Hematopoietic multipotent progenitor cell treated with erythropoietin and hydrocortisone succinate and interleukin-3 and kit ligand, for 15 days (in vitro differentiated cells): ENCODE measurements around the gene DMRTA2.

Experiments used
- DNase-seq: peaks from one replicate; pipeline ENCODE4 v3.0.0-alpha.2; 2015; ENCODE audit warnings: low spot score

DMRTA2 gene

DNA sequence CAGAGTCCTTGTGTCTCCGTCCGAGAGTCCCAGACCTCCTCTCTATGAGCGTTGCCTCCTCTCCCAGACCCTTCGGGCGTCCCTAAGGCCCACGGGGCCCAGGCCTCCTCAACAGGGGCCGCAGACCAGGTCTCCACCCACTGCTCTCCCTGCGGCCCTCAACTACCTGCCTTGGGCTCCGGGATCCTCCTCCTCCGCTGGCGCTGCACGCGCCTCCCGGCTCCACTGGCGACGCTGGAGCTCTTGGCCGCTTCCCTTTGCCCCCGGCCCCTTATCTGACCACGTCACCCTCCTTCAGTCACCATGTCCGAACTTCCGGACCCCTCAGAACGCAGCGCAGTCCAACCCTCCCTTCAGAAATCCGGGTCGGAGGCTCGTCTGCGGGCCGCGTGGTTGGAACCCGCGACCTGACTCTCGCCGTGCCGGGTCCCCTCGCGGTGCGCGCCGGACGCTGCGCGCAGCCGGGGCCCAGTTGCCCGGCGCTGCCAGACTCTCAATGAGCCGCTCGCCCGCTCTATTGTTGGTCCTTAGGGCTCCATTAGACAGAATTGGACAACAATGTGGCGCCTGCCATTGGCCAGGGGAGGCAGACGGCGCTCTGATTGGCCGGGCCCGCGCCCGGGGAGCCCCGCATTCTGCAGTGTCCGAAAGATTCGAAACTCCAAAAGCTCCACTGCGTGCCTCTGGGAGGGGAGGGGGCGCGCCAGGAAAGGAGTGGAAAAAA, at the start of gene DMRTA2:
Gene DMRTA2, minus strand, starts transcription at position 498 of the 724 bp plus-strand sequence. CDS start 1,907 bp downstream, outside the sequence.
- DNase-seq, result no peak

DNA sequence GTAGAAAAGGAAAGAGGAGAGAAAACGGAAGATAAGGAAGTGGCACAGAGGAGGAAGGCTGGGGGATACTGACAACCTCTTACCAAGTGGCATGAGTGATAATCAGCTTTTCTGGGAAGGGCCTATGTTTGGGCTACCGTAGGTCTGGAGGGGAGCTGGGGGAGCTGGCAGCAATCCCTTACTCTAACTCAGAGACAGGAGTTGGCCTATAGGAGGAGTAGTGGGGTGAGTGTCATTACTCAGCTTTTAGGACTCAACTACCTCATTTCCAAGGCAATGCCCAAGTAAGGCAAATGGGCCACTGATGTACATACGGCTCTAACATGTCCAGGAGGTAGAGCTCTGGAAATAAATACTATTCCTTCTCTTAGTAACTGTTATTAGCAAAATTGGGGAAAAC, 48.7 kb upstream of the DMRTA2 start:
- no peak for DNase-seq

DNA sequence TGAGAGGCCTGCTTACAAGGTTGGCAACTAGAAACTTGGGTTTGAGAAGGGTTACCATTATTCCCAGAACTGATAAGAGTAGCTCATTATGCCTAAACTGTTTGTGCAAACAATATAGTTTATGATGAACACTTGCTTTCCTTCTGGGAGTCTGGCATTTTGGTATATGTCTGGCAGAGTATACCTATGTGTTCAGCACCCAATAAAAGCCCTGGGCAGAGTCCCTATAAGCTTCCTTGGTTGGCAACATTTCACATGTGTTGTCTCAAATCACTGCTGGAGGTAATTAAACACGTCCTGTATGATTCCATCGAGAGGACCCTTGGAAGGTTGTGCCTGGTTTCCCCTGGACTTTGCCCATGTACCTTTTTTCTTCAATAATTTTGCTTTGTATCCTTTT, 39.7 kb upstream of the DMRTA2 start:
- no peak for DNase-seq

DNA sequence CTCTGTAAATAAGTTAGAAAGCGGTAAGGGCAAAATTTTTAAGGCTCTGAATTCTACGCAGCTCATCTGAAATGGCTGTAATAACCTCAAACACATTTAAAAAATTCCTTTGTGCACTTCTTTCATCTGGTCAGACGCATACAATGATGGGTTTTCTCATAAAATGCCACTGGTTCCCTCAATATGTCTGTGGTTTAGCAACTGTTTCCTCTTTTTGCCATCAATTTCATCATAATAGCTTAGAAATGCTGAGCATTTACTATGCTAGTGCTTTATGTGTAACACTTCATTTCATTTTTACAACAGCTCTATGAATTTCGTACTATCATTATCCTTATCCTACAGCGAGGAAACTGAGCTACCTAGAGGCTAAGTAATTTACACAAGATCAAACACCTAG, 35.3 kb upstream of the DMRTA2 start:
- DNase-seq, result no peak

DNA sequence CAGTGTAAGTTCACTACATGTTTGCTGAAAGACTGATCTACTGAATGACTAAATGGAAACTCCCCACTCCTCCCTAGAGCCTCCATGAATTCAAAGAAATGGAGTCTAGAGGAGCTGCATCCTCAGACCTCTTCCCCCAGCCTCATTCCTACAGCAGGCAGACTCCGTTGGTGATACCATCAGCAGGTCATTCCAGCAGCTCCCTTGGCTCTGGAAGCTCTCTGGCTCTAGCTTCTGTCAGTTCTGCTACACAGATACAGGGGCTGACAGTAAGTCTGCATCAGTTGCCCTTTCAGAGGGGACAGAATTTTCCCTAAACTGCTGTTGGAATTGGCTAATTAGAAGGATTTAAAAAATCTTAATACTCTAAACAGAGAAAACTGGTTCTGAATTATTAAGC, 31.7 kb upstream of the DMRTA2 start:
- DNase-seq, result no peak

DNA sequence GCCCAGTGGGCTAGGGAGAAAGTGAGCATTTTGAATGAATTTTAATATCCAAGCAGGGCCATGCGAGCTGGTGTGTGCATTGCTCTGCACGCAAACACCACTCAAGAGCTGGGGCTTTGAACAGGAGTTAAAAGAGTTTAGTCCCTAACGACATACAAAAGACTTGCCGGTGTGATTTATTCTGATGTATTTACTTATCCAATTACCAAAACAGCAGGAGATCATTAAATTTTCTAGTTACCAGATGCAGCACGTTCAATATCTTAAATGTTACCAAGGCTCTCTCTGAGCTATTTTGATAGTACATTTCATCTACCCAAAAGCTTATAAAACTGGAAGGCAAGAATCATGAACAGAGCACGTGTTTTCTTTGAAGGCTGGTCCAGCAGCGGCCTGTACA, 30.0 kb upstream of the DMRTA2 start:
- no peak for DNase-seq

DNA sequence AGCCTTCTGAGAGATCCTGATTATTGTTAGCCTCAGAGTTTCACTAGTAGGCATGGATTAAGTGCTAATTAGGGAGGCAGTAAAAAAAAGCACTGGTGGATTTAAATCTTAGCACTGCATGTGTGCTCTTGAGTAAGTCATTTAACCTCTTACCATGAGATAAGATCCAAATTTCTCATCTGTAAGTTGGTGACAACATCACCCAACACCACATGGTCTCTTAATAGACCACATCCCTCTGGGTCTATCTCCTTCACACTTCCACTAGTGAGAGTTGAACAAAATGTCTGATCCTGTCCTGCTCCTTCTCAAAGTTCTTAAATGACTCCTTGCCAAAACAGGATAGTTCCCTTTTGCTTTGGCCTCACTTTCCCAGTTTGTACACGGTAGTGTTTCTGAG, 29.5 kb upstream of the DMRTA2 start:
- no peak for DNase-seq

DNA sequence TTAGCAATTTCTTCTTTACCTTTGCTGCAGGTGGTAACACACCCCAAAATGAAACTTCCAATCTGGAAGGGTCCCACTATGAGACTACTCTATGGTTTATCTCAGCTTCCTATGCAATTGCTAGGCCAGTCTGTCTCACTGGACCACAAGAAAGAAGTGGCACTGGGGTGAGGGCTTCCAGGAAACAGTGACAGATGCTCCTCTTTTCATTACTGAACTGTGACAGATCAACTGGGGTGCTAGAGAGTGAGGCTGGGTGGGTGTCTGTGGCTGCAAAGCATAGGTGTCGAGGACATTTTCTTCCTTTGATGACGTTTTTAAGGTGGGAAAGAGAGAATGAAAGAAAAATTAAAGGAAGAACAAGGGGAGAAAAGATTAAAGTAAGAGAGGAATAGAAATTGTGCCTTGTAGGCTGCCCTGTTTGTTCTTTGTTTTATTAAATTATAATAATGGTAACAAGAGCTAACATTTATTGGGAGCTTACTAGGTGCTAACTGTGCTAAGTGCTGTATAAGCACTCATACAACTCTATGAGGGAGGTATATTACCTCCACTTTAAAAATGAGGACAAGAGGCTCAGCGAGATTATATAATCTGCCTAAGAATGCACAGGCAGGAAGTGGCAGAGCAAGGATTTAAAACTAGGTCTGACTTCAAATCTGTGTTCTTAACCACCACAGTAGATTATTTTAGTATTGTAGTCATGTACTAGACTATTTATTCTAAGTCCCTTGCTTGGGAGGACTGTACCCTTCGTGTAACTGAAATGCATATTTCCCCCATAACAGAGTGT, 27.8 kb upstream of the DMRTA2 start:
- no peak for DNase-seq

DNA sequence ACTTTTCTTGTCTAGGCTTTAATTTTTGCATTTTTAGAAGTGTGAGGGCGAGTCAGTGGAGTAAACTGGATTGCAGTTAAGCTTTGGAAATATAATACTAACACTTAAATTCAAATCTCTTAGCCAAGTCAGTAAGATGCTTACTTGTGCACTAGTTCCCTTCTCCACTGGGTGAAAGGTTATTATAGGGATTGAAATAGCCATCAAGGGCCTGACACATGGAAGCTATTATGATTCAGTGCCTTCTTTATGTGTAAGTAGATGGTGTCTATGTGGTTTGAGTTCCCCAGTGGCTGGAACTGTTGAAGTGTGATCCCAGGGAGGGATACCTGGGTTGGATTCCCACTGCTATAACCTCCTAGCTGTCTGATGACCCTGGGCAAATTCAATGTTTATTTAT, 24.7 kb upstream of the DMRTA2 start:
- DNase-seq, result no peak

DNA sequence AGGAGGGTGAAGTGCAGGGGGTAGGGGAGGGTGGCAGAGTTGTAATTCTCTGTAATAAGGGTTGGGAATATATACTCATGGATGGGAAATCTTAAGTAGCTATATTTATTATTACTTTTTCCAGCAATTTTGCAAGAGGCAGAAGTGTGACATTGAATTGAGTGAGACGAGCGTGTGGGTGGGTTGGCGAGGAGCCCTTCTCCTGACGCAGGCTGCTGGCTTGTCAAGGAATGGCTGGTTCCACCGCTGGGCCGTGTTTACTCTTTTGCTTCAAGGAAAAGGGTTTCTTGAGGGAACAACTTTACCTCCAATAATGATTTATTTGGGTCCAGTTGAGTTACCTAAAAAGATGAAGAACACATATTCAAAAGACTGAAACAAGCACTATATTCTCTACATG, 17.9 kb upstream of the DMRTA2 start:
- no peak for DNase-seq

DNA sequence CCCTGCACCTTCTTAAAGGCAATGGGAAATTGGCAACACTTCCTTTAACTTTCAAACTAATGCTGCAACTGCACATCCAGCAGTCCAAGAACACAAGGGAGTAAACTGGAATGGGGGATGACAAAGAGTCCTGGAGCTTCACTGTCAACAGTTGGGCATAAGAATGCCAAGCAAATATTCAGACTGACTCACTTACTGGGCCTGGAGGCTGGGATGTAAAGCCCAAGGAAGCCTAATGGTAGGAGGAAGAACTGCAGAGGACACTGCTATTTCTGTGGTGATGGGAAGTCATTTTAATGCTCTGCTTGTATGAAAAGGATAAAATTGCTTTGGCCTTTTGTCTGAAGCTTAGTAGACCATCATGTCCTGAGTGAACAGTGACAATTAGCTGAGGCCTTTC, 15.7 kb upstream of the DMRTA2 start:
- no peak for DNase-seq

DNA sequence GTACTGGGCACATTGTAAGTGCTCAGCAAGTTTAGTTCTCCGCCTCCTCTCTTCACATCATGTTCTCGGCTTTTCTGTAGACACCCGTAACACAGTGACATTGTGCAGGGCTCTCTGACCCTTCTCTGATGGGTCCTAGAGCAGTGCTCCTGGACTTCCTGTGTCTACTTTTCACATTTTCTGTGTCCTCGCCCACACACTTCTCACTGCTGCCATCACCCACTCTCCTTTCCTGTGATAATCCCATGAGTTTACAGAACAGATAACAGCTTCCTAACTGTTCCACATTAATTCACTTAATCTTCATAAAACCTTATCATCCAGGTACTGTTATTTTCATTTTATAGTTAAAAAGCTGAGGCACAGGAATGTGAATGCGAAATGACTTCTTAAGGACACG, 13.2 kb upstream of the DMRTA2 start:
- no peak for DNase-seq

DNA sequence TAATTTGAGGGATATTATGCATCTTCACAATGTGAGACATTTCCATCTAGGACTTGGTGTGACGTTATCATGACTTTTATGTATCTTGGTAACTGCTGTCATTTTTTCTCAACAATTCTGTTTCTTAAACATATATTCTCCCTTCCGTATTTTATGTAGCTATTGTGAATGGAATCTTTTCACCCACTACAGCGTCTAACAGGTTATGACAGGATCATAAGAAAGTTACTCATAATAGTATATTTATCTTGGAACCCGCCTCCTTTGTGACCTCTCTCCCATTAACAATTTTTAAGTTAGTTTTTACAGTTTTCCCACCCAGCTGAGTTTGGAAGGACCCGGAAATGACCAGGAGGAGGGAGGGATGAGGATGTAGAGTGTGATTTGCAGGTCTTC, 6.8 kb upstream of the DMRTA2 start:
- no peak for DNase-seq

DNA sequence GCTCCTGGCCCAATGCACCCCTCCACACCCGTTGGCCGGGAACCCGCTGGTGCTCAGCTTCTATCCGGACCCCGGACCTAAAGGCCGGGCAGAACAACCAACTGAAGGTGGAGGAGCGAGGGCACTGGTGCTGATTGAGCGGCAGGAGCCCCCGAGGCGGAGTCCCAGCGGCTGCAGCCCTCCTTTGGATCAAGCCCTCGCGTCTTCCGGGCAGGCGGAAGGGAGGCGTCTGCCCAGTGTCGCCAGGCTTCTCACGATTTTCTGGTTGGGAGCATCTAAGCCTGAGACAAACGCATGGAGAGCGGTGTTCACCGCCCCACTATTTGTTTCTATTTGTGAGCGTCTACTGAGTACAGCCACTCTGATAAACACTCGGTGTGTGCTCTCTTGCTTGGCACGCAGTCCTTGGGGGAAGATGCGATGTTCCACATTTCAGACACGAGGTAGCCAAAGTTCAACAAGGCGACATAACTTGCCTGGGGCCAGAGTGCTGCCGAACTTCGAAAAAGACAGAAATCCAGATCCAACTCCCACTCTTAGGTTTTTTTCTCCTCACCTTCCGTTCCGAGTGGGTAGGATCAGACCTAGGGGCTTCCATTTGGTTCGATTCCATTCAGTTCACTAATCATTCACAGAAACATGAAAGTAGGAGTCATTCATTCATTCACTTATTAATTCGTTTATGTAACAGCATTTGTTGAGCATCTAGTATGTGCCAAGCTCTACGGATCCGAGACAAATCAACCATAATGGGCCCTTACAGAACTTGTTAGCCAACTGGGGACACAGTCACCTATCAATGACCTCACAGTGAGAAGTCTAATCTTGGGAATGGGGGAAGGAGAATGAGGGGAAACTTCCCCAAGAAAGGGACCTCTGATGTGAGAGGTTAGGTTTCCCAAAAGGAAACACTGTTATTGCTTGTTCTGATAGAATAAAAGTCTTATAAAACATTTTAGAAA, 4.9 kb upstream of the DMRTA2 start:
- no peak for DNase-seq

DNA sequence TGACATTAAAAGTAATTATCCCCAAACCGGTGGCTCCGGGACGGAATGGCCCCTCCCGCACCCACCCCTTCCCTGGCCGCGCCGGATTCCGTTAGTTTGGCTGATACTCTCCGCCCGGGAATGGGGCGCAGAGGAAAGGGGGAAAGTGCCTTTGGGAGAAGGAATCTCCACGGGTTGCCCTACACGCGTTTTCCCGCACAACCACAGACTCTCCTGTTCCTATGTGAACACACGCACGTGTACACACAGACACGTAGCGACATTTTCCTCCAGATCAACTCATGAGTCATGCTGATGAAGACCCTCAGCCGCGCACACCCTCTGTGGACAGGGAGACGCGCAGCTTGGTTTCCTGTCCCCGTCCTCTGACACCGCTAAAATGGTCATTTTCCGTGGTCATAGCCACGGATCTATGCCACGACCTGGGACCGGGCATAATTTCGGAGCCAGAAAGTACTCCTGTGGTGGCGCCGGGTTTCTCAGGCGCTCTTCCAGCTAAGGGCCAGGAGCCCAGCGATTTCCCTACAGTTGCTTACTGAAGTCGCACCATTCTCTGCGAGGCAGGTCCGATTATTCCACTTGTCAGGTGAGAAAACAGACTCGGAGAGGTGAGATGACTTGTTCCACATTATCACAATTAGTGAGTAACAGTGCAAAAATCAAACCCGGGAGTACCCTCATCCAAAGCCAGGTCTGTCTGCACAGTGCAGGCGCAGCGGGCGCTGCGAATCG, 4.0 kb upstream of the DMRTA2 start:
- no peak for DNase-seq

DNA sequence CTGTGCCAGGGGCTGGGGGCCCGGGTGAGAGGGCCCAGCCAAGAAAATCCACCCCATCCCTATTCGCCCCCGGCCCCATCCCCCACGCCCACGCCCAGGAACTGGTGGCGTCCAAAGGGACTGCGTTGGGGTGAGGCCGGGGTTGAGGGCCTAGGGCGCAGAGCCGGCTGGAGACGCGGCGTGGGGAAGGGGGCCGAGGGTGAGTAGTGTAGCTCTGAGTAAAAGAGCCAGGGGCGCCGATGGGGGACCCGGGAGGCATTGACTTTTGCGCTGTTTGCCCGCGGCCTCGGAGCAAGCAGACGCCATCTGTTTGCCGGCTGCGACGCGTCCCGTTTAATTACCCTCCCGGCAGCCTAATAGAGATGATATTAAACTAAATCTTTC, 3.5 kb upstream of the DMRTA2 start:
- no peak for DNase-seq

DNA sequence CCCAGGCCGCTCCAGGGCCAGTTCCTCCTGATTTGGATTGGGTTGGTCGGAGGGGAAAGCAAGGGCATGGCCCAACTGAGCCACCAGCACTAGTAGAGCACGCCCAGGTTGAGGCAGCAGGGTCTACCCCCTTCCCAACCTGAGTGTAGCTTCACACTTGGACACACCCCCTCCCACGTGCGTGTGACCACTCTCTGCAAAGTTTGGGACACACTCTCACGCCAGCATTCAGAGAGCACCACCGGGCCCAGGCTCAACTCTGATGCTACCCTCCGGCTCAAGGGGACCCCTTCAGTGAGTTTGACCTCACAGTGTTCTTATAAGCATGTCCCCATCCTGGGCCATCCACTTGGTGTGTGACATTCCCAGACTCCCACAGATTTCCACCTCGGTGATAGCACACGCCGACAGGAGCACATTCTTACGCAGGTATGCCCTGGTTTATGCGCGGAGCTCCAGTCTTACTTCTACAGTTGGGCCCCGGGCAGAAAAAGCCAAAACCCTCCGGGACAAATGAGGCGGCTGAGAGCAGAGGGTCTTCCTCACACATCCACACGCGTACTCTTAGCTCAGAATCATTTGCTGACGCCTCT, 3.0 kb upstream of the DMRTA2 start:
- DNase-seq, result no peak

DNA sequence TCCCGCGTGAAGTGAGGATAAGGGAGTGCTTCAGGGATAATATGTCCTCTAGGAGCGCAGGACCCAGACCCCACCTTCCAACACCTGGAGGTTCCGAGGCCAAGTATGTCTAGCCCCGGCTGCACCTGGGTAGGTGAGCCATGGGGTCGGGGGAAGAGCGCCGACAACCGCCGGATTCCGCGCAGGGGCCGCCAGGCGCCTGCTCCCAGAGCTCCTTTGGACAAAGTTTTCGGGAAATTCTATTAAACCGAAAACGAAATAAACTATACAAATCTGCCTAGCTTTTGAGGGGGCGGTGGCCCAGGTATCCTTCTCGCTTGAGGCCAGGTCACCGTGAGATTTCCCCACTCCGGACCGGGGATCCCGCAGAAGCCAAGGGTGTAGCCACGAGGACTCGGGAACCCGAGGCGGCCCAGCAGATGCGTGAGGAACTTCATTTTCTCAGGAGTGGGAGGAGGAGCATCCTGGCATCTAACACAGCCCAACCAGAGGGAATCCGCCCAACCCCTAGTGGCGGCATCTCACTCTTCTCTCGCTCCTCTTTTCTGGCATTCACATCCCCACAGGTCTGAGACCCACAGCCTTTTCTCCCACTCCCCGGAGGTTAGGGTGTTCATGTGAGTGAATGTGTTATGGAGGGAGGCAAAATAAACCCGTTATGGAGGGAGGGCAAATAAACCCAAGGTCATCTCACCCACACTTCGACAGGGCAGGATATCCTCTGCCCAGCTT, 2.3 kb upstream of the DMRTA2 start:
- DNase-seq, result no peak

DNA sequence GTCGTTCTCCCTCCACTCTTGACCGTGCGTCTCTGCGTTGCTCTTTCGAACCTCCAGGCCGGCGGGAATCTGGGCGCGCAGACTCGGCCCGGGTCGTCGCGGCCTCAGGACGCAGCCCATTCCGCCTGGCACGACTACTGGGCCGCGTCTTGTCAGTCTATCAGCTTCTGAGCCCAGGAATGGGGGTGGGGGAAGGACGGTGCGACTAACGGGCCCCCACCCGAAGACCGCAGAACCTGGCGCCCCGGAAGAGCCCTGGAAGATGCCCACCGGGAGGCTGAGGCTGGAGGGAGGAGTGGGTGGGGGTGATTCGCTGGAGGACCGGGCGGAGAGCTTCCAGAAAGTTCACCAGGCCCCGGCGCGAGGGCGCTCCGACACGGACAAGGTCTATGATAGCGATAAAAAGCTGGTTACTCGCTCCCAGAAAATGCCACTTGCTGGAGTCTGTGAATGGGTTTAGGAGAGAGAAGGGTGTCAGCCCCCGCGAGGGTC, 1.7 kb upstream of the DMRTA2 start:
- no peak for DNase-seq

DNA sequence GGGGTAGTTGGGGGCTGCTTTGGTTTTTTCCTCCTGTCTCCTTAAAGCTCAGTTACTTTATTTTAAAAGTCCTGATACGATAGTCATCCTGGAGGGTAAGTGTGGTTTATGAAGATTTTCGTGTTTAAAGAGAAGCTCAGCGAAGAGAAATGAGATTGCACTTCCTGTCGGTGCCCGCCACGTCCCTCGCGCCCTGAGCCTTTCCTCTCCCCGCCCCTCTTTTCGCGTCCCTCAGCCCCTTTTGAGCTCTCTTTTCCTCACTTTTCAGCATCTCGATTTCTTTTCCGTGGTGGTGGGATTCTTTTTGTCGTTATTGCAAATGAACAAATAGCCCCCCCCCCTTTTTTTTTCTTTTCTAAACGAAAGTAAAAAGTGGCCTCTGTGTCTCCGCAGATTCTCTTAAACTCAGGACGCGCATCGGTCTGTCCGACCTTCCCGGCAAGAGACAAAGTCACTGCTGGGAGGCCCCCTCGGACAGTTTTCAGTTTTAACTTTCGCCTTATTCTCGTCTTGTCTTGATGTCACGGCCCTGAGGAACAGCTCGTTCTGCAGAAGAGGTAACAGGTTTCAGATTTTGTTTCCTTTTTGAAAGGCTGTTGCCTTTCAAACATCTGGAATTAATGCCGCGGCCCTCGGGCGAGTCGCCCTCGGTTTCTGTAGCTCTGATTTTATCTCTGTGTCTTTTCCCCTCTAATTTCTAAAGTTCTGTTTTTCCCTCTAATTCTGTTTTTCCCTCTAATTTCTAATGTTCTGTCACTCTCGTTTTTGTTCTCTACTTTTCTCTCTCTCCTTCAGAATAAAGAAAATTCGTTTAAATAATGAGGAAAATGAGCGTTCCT, 1.0 kb upstream of the DMRTA2 start:
- DNase-seq, result no peak
